DMS79 (cell line): ENCODE data around the gene MMRN2.
"Not testable (repeated sequence)": the region's sequence is repeated elsewhere in the genome, so short reads cannot be mapped to it uniquely, and the experiment has no call there.

Source experiments
- DNase-seq: peaks from one replicate; lab custom pipeline; 2025; lab: John Stamatoyannopoulos, UW

Gene MMRN2

GRCh38 chr10:86957471-86958115 lies at the start of gene MMRN2:
TSS of gene MMRN2 (minus strand) at chr10:86957615. CDS start at chr10:86957541, 74 bp downstream.
- DNase-seq: no peak

GRCh38 chr10:87007124-87007523 lies 49.7 kb upstream of the MMRN2 start:
- DNase-seq: not testable (repeated sequence)

- DNase-seq: no peak
These were observed 43.1 kb upstream of the MMRN2 start for GRCh38 chr10:87000491-87000890.

GRCh38 chr10:86999802-87000403 lies 42.5 kb upstream of the MMRN2 start:
- DNase-seq: not testable (repeated sequence)

GRCh38 chr10:86992929-86993328 lies 35.5 kb upstream of the MMRN2 start:
- no peak for DNase-seq

- no peak for DNase-seq
These were observed 35.0 kb upstream of the MMRN2 start for GRCh38 chr10:86992456-86992855.

- DNase-seq: not testable (repeated sequence)
These were observed 33.9 kb upstream of the MMRN2 start for GRCh38 chr10:86991362-86991761.

GRCh38 chr10:86988520-86988919 lies 31.1 kb upstream of the MMRN2 start:
- DNase-seq: no peak

- DNase-seq: not testable (repeated sequence)
These were observed 27.1 kb upstream of the MMRN2 start for GRCh38 chr10:86984498-86984897.

- no peak for DNase-seq
These were observed 24.3 kb upstream of the MMRN2 start for GRCh38 chr10:86981716-86982115.

- not testable (repeated sequence) for DNase-seq
These were observed 23.6 kb upstream of the MMRN2 start for GRCh38 chr10:86981020-86981419.

- DNase-seq: no peak
These were observed 22.6 kb upstream of the MMRN2 start for GRCh38 chr10:86979977-86980448.

GRCh38 chr10:86979296-86979818 lies 21.9 kb upstream of the MMRN2 start:
- DNase-seq: no peak

- not testable (repeated sequence) for DNase-seq
These were observed 21.0 kb upstream of the MMRN2 start for GRCh38 chr10:86978457-86978856.

- no peak for DNase-seq
These were observed 19.1 kb upstream of the MMRN2 start for GRCh38 chr10:86976362-86977056.

- DNase-seq: no peak
These were observed 17.1 kb upstream of the MMRN2 start for GRCh38 chr10:86974484-86974883.

- no peak for DNase-seq
These were observed 15.4 kb upstream of the MMRN2 start for GRCh38 chr10:86972613-86973380.

GRCh38 chr10:86971232-86971991 lies 14.0 kb upstream of the MMRN2 start:
- peak; percentile 23 for DNase-seq

- no peak for DNase-seq
These were observed 13.5 kb upstream of the MMRN2 start for GRCh38 chr10:86970982-86971231.

GRCh38 chr10:86970162-86970981 lies 13.0 kb upstream of the MMRN2 start:
- DNase-seq: no peak
